Measurements from ENCODE around the gene TNK1. TPM values are rescaled to one million over a fixed set of nuclear protein-coding genes. Genes with fewer than 3 reads are reported as not detected.
"Not testable (repeated sequence)": the region's sequence is repeated elsewhere in the genome, so short reads cannot be mapped to it uniquely, and the experiment has no call there.

Gene TNK1
- total RNA-seq, 1 donor from 2014 or later: 2.1 TPM

DNA sequence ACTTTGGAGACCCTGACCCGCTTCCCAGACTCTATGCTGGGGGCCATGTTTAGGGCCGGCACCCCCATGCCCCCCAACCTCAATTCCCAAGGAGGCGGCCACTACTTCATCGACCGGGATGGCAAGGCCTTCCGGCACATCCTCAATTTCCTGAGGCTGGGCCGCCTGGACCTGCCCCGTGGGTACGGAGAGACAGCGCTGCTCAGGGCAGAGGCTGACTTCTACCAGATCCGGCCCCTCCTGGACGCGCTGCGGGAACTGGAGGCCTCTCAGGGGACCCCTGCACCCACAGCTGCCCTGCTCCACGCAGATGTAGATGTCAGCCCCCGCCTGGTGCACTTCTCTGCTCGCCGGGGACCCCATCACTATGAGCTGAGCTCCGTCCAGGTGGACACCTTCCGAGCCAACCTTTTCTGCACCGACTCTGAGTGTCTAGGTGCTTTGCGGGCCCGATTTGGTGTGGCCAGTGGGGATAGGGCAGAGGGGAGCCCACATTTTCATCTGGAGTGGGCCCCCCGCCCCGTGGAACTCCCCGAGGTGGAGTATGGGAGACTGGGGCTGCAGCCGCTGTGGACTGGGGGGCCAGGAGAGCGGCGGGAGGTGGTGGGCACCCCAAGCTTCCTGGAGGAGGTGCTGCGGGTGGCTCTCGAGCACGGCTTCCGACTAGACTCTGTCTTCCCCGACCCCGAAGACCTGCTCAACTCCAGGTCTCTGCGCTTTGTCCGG lies 27.8 kb upstream of the TNK1 start:
- ATAC-seq (ENCODE audit: poor library complexity): no peak
- intact Hi-C loops (cut with DNase I): loop anchor here (10.0 kb wide), 3 partner anchors 82 to 212 kb away; partner anchors contain the start of genes FGF11, SENP3 and TMEM102
- no peak for DNase-seq

GRCh38 chr17:7354262-7354843 lies 26.5 kb upstream of the TNK1 start:
- intact Hi-C loops (cut with DNase I): loop anchor here (10.0 kb wide), 3 partner anchors 80 to 210 kb away; partner anchors contain the start of genes FGF11, SENP3 and TMEM102
- ATAC-seq (ENCODE audit: poor library complexity) (no peak), DNase-seq (no peak)

GRCh38 chr17:7355053-7355452 lies 25.8 kb upstream of the TNK1 start, which contains the start of gene TMEM95:
Gene TMEM95, plus strand, starts transcription at chr17:7355156. Its CDS starts 49 bp downstream, at chr17:7355205.
- peak; percentile 61 for DNase-seq
- no peak for ATAC-seq (ENCODE audit: poor library complexity)
- intact Hi-C loops (cut with DNase I): loop anchor here (5.0 to 10.0 kb wide), 4 partner anchors 37 to 210 kb away; partner anchors contain the start of genes FGF11, PLSCR3, SENP3 and TMEM102

DNA sequence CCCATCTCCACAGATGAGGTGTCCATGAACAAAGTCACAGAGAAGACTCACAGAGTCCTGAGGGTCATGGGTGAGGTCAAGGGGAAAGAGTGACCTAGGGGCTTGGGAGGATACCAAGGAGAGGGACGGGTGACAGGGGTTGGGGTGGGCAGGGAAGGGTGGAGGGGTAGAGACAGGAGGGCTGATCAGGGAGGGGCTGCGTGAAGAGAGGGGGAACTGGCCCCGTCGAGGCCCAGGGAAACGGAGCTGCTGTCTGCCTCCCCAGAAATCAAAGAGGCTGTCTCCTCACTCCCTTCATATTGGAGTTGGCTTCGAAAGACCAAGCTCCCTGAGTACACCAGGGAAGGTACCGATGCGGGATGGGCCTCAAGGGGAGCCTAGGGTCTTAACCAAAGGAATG lies 25.3 kb upstream of the TNK1 start:
- intact Hi-C loops (cut with DNase I): loop anchor here (5.0 to 10.0 kb wide), 4 partner anchors 37 to 209 kb away; partner anchors contain the start of genes FGF11, PLSCR3, SENP3 and TMEM102
- DNase-seq: no peak

GRCh38 chr17:7356072-7356549 lies 24.8 kb upstream of the TNK1 start:
- intact Hi-C loops (cut with DNase I): loop anchor here (5.0 to 10.0 kb wide), 4 partner anchors 36 to 209 kb away; partner anchors contain the start of genes FGF11, PLSCR3, SENP3 and TMEM102
- peak; percentile 88 for DNase-seq
- ATAC-seq (ENCODE audit: poor library complexity): peak; percentile 12

More for the DNA sequence above, 25.3 kb upstream of the TNK1 start:
- ATAC-seq (ENCODE audit: poor library complexity): no peak

DNA sequence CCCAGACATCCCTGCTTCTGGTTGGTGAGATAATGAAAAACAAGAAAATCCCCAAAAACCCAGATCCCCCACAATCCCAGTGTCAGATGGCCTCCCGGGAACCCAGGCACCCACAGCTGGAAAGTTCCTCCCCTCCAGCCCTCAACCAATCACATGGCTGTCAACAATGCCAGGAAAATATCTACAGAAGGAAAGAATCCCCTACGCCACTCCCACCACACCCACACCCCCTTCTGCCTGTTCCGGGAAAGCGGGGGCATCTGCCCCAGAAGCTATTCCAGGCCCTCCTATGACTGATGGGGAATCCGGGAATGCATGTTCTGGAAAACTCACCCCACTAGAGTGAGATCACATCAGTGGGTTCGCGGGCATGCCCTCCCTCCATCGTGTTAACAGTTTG lies 24.1 kb upstream of the TNK1 start:
- no peak for ATAC-seq (ENCODE audit: poor library complexity)
- intact Hi-C loops (cut with DNase I): loop anchor here (5.0 to 10.0 kb wide), 4 partner anchors 36 to 208 kb away; partner anchors contain the start of genes FGF11, PLSCR3, SENP3 and TMEM102
- no peak for DNase-seq

- intact Hi-C loops (cut with DNase I): loop anchor here (5.0 to 10.0 kb wide), 4 partner anchors 35 to 207 kb away; partner anchors contain the start of genes FGF11, PLSCR3, SENP3 and TMEM102
Observed at GRCh38 chr17:7357381-7357780, 23.5 kb upstream of the TNK1 start.

DNA sequence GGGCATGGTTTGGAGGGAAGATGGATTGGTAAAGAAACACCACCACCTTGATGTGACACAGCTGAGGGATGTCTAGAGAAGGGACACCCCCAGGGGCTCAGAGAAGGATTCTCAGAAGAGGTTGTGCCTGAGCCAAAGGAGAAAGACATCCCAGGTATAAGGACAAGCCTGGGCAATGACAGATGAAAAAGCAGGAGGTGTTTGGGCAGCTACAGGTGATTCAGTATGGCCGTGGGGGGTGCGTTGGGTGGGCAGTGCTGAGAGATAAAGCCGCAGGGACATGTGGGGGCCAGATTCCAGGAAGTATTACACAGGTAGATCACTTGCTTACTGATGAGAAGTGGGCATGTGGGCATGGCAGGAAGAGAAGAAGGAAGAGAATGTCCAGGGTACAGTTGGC lies 19.0 kb upstream of the TNK1 start:
- intact Hi-C loops (cut with DNase I): no loop called here
- no peak for ATAC-seq (ENCODE audit: poor library complexity)
- no peak for DNase-seq

More at GRCh38 chr17:7357381-7357780, 23.5 kb upstream of the TNK1 start:
- ATAC-seq (ENCODE audit: poor library complexity) (no peak), DNase-seq (no peak)

GRCh38 chr17:7363311-7363710 lies 17.6 kb upstream of the TNK1 start:
- intact Hi-C loops (cut with DNase I): no loop called here
- DNase-seq (no peak), ATAC-seq (ENCODE audit: poor library complexity) (no peak)

DNA sequence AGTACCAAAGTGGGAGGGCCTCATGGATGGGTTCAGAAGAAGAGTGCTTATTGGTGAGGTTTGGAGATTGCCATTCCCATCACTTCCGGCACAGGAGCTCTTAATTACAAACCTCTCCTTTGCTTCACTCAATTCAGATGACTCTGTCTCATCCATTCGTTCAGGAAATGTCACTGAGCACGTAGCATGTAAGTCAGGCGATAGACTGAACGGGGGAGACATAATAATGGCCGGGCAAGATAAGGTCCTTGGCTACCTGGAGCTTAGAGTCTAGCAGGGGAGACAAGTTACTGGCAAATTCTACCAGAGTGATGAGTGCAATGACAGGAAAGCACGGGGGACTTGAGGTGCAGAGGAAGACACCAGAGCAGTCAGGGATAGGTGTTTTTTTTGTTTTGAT lies 14.9 kb upstream of the TNK1 start:
- DNase-seq; ATAC-seq (ENCODE audit: poor library complexity); intact Hi-C loops (cut with DNase I): not testable (repeated sequence)

DNA sequence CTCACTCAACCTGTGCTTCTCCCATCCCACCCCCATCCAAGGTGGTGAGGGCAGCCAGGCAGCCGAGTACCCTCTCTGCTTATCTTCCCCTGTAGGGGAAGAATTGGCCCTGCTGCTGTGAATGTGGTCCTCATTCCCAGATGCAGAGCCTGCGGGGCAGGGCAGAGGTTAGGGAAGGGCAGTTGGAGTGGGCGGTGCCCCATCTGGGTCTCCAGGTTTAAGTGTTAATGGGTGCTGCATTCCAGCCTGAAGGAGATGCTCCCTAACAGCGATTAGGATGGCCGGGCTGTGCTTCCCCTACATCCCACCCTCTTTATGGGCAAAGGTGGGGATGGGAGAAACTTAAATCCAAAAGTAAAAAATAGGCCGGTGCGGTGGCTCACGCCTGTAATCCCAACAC lies 13.8 kb upstream of the TNK1 start:
- no peak for ATAC-seq (ENCODE audit: poor library complexity)

DNA sequence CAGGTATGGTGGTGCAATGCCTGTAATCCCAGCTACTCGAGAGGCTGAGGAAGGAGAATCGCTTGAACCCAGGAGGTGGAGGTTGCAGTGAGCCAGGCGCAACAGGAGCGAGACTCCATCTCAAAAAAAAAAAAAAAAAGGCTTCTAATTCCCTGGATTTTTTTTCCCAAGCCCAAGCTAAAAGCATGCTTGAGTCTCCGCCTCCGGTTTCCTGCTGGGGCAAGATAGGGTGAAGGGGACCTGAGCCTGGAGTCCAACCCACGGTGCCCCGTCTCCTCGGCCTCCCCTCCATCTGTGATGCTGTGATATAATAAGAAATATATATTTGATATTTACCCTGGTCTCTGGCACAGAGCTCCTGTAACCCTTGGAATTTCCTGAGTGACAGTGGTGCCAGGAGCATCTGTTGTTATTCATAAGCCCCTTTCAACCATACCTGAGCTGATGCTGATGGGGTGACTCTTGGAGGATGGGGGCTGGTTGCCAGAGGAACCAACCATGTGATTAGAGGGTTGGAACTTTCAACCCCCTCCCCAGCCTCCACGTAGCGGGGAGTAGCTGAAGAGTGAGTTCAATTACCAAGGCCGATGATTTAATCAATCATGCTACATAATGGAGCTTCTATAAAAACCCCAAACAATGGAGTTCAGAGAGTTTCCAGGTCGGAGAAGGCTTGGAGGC lies 12.8 kb upstream of the TNK1 start:
- no peak for ATAC-seq (ENCODE audit: poor library complexity)
- no peak for DNase-seq
- intact Hi-C loops (cut with DNase I): no loop called here

More for the DNA sequence above, 13.8 kb upstream of the TNK1 start:
- intact Hi-C loops (cut with DNase I): no loop called here
- no peak for DNase-seq

- ATAC-seq (ENCODE audit: poor library complexity); intact Hi-C loops (cut with DNase I); DNase-seq: not testable (repeated sequence)
Observed at GRCh38 chr17:7368599-7368994, 12.3 kb upstream of the TNK1 start.

- ATAC-seq (ENCODE audit: poor library complexity) (no peak), DNase-seq (no peak)
- intact Hi-C loops (cut with DNase I): no loop called here
Observed at GRCh38 chr17:7369825-7370224, 11.1 kb upstream of the TNK1 start.

DNA sequence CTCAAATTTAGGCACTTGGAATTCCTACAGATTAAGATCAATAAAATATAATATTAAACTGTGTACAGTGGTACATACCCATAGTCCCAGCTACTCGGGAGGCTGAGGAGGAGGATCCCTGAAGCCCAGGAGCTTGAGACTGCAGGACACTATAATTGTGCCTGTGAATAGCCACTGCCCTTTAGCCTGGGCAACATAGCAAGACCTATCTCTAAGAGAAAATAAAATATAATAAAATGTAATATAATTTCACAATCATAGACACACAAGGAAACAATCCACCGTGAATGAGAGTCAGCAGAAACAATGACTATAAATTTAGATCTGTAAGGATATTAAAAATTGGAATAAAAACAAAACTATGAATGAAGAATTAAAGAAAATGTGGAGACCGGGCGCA lies 10.0 kb upstream of the TNK1 start:
- intact Hi-C loops (cut with DNase I): no loop called here
- no peak for ATAC-seq (ENCODE audit: poor library complexity)
- DNase-seq: no peak

DNA sequence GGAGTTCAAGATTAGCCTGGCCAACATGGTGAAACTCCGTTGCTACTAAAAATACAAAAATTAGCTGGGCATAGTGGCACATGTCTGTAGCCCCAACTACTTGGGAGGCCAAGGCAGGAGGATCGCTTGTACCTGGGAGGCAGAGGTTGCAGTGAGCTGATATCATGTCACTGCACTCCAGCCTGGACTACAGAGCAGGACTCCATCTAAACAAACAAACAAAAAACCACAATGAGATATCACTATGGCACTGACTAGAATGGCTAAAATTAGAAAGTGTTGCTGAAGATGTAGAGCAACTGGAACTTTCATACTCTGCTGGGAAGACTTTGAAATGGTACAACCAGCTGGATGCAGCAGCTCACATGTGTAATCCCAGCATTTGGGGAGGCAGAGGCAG lies 6.5 kb upstream of the TNK1 start:
- ATAC-seq (ENCODE audit: poor library complexity) (no peak), DNase-seq (no peak)
- intact Hi-C loops (cut with DNase I): no loop called here

- intact Hi-C loops (cut with DNase I): no loop called here
- ATAC-seq (ENCODE audit: poor library complexity) (no peak), DNase-seq (no peak)
Observed at GRCh38 chr17:7379134-7379533, 1.8 kb upstream of the TNK1 start.

GRCh38 chr17:7380321-7380720 lies 568 bp upstream of the TNK1 start:
- intact Hi-C loops (cut with DNase I): no loop called here
- peak; percentile 86 for ATAC-seq (ENCODE audit: poor library complexity)
- peak; percentile 77 for DNase-seq

GRCh38 chr17:7382901-7383300 lies 2.0 kb downstream of the TNK1 start:
- DNase-seq: no peak
- no peak for ATAC-seq (ENCODE audit: poor library complexity)
- intact Hi-C loops (cut with DNase I): no loop called here
